IMR-90 (cell line): ENCODE results near the gene EPAS1.
A peak's percentile ranks its signal among the peaks of the same experiment; 100 is the strongest.

ENCODE experiments used
- POLR2A ChIP-seq: IDR thresholded peaks from 2 replicates; pipeline ENCODE4 v1.6.1; 2012; ENCODE audit warnings: mild to moderate bottlenecking, low read depth, low read length
- TF ChIP-seq, protein P1 (sequence below): conservative IDR thresholded peaks from 2 replicates; pipeline ENCODE4 v1.5.1; 2012; ENCODE audit warnings: mild to moderate bottlenecking, low read depth, low read length, improper control_type of control experiment

DNA sequence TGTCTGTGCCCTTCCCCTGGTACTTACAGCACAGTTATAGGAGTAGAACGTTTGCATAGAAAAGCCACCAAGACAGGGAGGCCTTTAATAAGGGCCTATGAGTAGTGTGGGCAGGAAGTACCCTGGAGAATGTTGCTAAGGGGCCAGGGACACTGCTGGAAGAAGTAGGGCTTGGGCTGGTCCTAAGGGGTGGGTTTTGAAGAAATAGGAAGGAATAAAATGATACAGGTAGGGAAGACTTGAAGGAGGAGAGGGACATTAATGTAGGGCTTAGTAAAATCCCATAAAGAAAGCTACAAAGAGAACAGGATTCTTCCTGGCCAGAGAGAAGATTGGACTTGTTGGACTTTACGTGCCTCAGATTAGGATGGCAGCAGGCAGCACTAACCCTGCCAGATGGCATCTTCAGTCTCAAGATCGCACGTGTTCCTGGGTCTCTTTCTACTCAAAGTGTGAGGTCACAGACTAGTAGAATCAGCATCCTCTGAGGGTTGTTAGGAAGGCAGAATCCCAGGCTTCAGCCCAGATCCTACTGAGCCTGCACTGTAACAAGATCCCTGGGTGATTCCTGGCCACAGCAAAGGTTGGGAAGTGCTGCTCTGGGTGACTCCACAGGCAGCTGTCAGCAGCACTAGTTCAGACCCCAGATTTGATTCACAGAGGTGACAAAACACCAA is 39.2 kb downstream of the EPAS1 start:
- TF ChIP-seq, protein P1, sequence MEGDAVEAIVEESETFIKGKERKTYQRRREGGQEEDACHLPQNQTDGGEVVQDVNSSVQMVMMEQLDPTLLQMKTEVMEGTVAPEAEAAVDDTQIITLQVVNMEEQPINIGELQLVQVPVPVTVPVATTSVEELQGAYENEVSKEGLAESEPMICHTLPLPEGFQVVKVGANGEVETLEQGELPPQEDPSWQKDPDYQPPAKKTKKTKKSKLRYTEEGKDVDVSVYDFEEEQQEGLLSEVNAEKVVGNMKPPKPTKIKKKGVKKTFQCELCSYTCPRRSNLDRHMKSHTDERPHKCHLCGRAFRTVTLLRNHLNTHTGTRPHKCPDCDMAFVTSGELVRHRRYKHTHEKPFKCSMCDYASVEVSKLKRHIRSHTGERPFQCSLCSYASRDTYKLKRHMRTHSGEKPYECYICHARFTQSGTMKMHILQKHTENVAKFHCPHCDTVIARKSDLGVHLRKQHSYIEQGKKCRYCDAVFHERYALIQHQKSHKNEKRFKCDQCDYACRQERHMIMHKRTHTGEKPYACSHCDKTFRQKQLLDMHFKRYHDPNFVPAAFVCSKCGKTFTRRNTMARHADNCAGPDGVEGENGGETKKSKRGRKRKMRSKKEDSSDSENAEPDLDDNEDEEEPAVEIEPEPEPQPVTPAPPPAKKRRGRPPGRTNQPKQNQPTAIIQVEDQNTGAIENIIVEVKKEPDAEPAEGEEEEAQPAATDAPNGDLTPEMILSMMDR, result no peak
- TF ChIP-seq POLR2A, result peak; percentile 43; the same call in 1 of the 2 replicates
